SU-DHL-6 (cell line): ENCODE results near the gene CTNND2.

Experiments used
- EZH2phosphoT487 ChIP-seq: fragments of 200-600 bp; sonication (generic), shearing (Covaris generic); conservative IDR thresholded peaks from 2 replicates; pipeline ENCODE4 v1.6.1; 2018; ENCODE audit warnings: mild to moderate bottlenecking, antibody characterized with exemption, low read length, moderate library complexity, mixed read lengths
- TF ChIP-seq, protein P1 (sequence below): fragments of 200-600 bp; sonication (generic); IDR thresholded peaks from one replicate; pipeline ENCODE4 v1.5.1; 2017; ENCODE audit warnings: antibody characterized with exemption, mild to moderate bottlenecking, low read length, moderate library complexity; ENCODE audit not compliant: insufficient read depth, poor library complexity, severe bottlenecking

GRCh38 chr5:11792621-11793020 is 111.6 kb downstream of the CTNND2 start:
- TF ChIP-seq, protein P1, sequence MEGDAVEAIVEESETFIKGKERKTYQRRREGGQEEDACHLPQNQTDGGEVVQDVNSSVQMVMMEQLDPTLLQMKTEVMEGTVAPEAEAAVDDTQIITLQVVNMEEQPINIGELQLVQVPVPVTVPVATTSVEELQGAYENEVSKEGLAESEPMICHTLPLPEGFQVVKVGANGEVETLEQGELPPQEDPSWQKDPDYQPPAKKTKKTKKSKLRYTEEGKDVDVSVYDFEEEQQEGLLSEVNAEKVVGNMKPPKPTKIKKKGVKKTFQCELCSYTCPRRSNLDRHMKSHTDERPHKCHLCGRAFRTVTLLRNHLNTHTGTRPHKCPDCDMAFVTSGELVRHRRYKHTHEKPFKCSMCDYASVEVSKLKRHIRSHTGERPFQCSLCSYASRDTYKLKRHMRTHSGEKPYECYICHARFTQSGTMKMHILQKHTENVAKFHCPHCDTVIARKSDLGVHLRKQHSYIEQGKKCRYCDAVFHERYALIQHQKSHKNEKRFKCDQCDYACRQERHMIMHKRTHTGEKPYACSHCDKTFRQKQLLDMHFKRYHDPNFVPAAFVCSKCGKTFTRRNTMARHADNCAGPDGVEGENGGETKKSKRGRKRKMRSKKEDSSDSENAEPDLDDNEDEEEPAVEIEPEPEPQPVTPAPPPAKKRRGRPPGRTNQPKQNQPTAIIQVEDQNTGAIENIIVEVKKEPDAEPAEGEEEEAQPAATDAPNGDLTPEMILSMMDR: no peak
- no peak for TF ChIP-seq EZH2phosphoT487
